CD4-positive, alpha-beta memory T cell (primary cell): Measurements from ENCODE around the gene ARID1B. TPM values are rescaled to one million over a fixed set of nuclear protein-coding genes. Genes with fewer than 3 reads are reported as not detected.

Experiments used
- CTCF ChIA-PET: fragments of 350-600 bp; sonication (Branson Sonifier 250); formaldehyde crosslinking; loops from one replicate; lab custom pipeline; 2021; ENCODE audit warnings: inconsistent platforms; ENCODE audit not compliant: partially characterized antibody; lab: Charles Lee
- POLR2A ChIA-PET: fragments of 350-600 bp; sonication (Branson Sonifier 250); formaldehyde crosslinking; loops from one replicate; lab custom pipeline; 2021; ENCODE audit not compliant: partially characterized antibody; lab: Charles Lee
- DNase-seq, 5 donors: peaks; one replicate each; pipeline versions ENCODE4 v3.0.0 to v3.0.0-alpha.2; 2020 to 2022; ENCODE audit warnings: mixed read lengths in 1 of 5
- H3K27ac ChIP-seq: one replicate; pipeline ENCODE4 v1.7.0; 2013; ENCODE audit warnings: low read depth, low read length
- H3K27me3 ChIP-seq: 2 replicates; pipeline ENCODE4 v1.7.0; 2013; ENCODE audit warnings: mild to moderate bottlenecking, low read length, moderate library complexity; ENCODE audit not compliant: insufficient read depth
- H3K36me3 ChIP-seq: 2 replicates; pipeline ENCODE4 v1.7.0; 2013; ENCODE audit warnings: mild to moderate bottlenecking, low read length, moderate library complexity; ENCODE audit not compliant: insufficient read depth
- H3K4me1 ChIP-seq: 2 replicates; pipeline ENCODE4 v1.7.0; 2013; ENCODE audit warnings: mild to moderate bottlenecking, low read length, moderate library complexity; ENCODE audit not compliant: insufficient read depth
- H3K4me3 ChIP-seq, 2 donors: one replicate each; pipeline ENCODE4 v1.7.0; 2013; ENCODE audit warnings: low read length in 2 of 2, mild to moderate bottlenecking in 1 of 2
- H3K9me3 ChIP-seq, 2 donors: one replicate each; pipeline ENCODE4 v1.7.0; 2013; ENCODE audit warnings: low read length in 2 of 2, control low read depth in 1 of 2; ENCODE audit not compliant: control insufficient read depth in 1 of 2
- H3K27ac Mint-ChIP-seq, 7 donors: one replicate each; pipeline ENCODE4 v1.8.0; 2020 to 2021; ENCODE audit warnings: mixed read lengths in 7 of 7, mild to moderate bottlenecking in 6 of 7, inconsistent platforms in 3 of 7, moderate library complexity in 3 of 7
- H3K27me3 Mint-ChIP-seq, 2 donors: one replicate each; pipeline ENCODE4 v1.8.0; 2020 to 2021; ENCODE audit warnings: mixed read lengths in 2 of 2
- H3K36me3 Mint-ChIP-seq, 2 donors: one replicate each; pipeline ENCODE4 v1.8.0; 2020 to 2021; ENCODE audit warnings: mixed read lengths in 2 of 2, inconsistent platforms in 1 of 2, mild to moderate bottlenecking in 1 of 2
- H3K4me1 Mint-ChIP-seq, 4 donors: one replicate each; pipeline ENCODE4 v1.8.0; 2020 to 2021; ENCODE audit warnings: mixed read lengths in 4 of 4, mild to moderate bottlenecking in 1 of 4
- H3K4me3 Mint-ChIP-seq, 8 donors: one replicate each; pipeline ENCODE4 v1.8.0; 2020 to 2021; ENCODE audit warnings: mixed read lengths in 8 of 8, mild to moderate bottlenecking in 7 of 8, moderate library complexity in 6 of 8, inconsistent platforms in 3 of 8
- H3K9me3 Mint-ChIP-seq, 8 donors: one replicate each; pipeline ENCODE4 v1.8.0; 2020 to 2021; ENCODE audit warnings: mixed read lengths in 8 of 8, mild to moderate bottlenecking in 5 of 8, inconsistent platforms in 3 of 8, moderate library complexity in 1 of 8
- intact Hi-C: fragments of 100-400 bp; cut with micrococcal nuclease; formaldehyde crosslinking; loops from one replicate; pipeline ENCODE4 v1.15.1; 2023
- polyA plus RNA-seq, 2 donors: library from polyadenylated mRNA; unstranded; fragments of 300-500 nt; fragmentation: Illumina TruSeq; gene quantifications; one replicate each; pipeline ENCODE4 v1.2.3, GENCODE V29; 2021
- total RNA-seq, 2 experiments: library from RNA; stranded (reverse); gene quantifications; one replicate each; pipeline ENCODE4 v1.2.3, GENCODE V29; 2021

Gene ARID1B
- total and polyA plus RNA-seq, 4 experiments from 2014 or later = 5.4 to 131 (median 72.4) TPM

- DNase-seq = no peak
- peaks cover 41% of the 10 kb centered on the region for H3K4me1 ChIP-seq
- peaks cover 31 to 59% (median 46%) of the 10 kb centered on the region in 4 donors for H3K4me1 Mint-ChIP-seq
- H3K36me3 ChIP-seq = no peaks in the 10 kb centered on the region
- POLR2A ChIA-PET = no interaction called here
- no peaks in the 10 kb centered on the region for H3K27me3 ChIP-seq
- no peak overlapping the region for H3K27ac ChIP-seq
- H3K4me3 ChIP-seq = no peak overlapping the region
- no peak overlapping the region for H3K4me3 Mint-ChIP-seq
- no peaks in the 10 kb centered on the region for H3K27me3 Mint-ChIP-seq
- CTCF ChIA-PET = interaction anchor here (1.8 kb wide), 1 partner anchor 69 kb away, joined by 4 read pairs; no protein-coding TSS in a partner anchor
- intact Hi-C loops = no loop called here
- no peaks in the 10 kb centered on the region for H3K9me3 ChIP-seq
- H3K27ac Mint-ChIP-seq = peak overlapping the region in 1 of 7 donors; percentile 4
- H3K36me3 Mint-ChIP-seq = peaks cover 4 to 12% of the 10 kb centered on the region in 2 donors
- no peaks in the 10 kb centered on the region for H3K9me3 Mint-ChIP-seq
Observed at GRCh38 chr6:157070403-157071107, 293.4 kb downstream of the ARID1B start.

GRCh38 chr6:157072128-157072527 lies 294.9 kb downstream of the ARID1B start:
- intact Hi-C loops = no loop called here
- no peaks in the 10 kb centered on the region for H3K9me3 Mint-ChIP-seq
- Histone ChIP-seq H3K4me1 (peaks cover 45% of the 10 kb centered on the region), H3K36me3 (no peaks in the 10 kb centered on the region), H3K9me3 (no peaks in the 10 kb centered on the region), H3K4me3 (no peak overlapping the region), H3K27ac (no peak overlapping the region), H3K27me3 (no peaks in the 10 kb centered on the region)
- no peak for DNase-seq
- no peak overlapping the region for H3K4me3 Mint-ChIP-seq
- peaks cover 31 to 62% (median 48%) of the 10 kb centered on the region in 4 donors for H3K4me1 Mint-ChIP-seq
- H3K27ac Mint-ChIP-seq = peak overlapping the region in 2 of 7 donors; percentile 36 to 57
- CTCF ChIA-PET = no interaction called here
- POLR2A ChIA-PET = no interaction called here
- peaks cover 7 to 13% of the 10 kb centered on the region in 2 donors for H3K36me3 Mint-ChIP-seq
- no peaks in the 10 kb centered on the region for H3K27me3 Mint-ChIP-seq

- Mint-ChIP-seq H3K9me3 (no peaks in the 10 kb centered on the region), H3K4me1 (peaks cover 27 to 55% (median 42%) of the 10 kb centered on the region in 4 donors), H3K27me3 (no peaks in the 10 kb centered on the region), H3K36me3 (peaks cover 7 to 13% of the 10 kb centered on the region in 2 donors), H3K4me3 (no peak overlapping the region), H3K27ac (peak overlapping the region in 1 of 7 donors; percentile 43)
- Histone ChIP-seq H3K27ac (no peak overlapping the region), H3K27me3 (no peaks in the 10 kb centered on the region), H3K36me3 (no peaks in the 10 kb centered on the region), H3K4me3 (no peak overlapping the region), H3K9me3 (no peaks in the 10 kb centered on the region), H3K4me1 (peaks cover 31% of the 10 kb centered on the region)
- no peak for DNase-seq
- CTCF ChIA-PET = no interaction called here
- POLR2A ChIA-PET = no interaction called here
- intact Hi-C loops = no loop called here
Observed at GRCh38 chr6:157073596-157073995, 296.4 kb downstream of the ARID1B start.

- Mint-ChIP-seq H3K9me3 (no peaks in the 10 kb centered on the region), H3K4me1 (peaks cover 26 to 51% (median 37%) of the 10 kb centered on the region in 4 donors), H3K27me3 (no peaks in the 10 kb centered on the region), H3K27ac (no peak overlapping the region), H3K4me3 (no peak overlapping the region), H3K36me3 (peaks cover 7 to 13% of the 10 kb centered on the region in 2 donors)
- H3K36me3 ChIP-seq = no peaks in the 10 kb centered on the region
- DNase-seq = no peak
- H3K4me1 ChIP-seq = peaks cover 19% of the 10 kb centered on the region
- ChIA-PET CTCF (no interaction called here), POLR2A (interaction anchor here (1.1 to 1.2 kb wide), 2 partner anchors 11 to 54 kb away, joined by 3 to 4 read pairs; no protein-coding TSS in a partner anchor)
- no peaks in the 10 kb centered on the region for H3K27me3 ChIP-seq
- intact Hi-C loops = no loop called here
- no peak overlapping the region for H3K27ac ChIP-seq
- H3K9me3 ChIP-seq = no peaks in the 10 kb centered on the region
- no peak overlapping the region for H3K4me3 ChIP-seq
Observed at GRCh38 chr6:157074969-157075368, 297.8 kb downstream of the ARID1B start.

- no peak overlapping the region for H3K27ac ChIP-seq
Observed at GRCh38 chr6:157075549-157076450, 298.6 kb downstream of the ARID1B start.

GRCh38 chr6:157076451-157076822 lies 299.3 kb downstream of the ARID1B start:
- Histone ChIP-seq H3K4me1 (peaks cover 19% of the 10 kb centered on the region), H3K27me3 (no peaks in the 10 kb centered on the region), H3K36me3 (no peaks in the 10 kb centered on the region), H3K27ac (no peak overlapping the region), H3K4me3 (no peak overlapping the region), H3K9me3 (no peaks in the 10 kb centered on the region)
- Mint-ChIP-seq H3K4me3 (peak overlapping the region in 3 of 8 donors; percentile 63 to 83 (median 79)), H3K27ac (peak overlapping the region in 1 of 7 donors; percentile 36), H3K4me1 (peaks cover 27 to 47% (median 40%) of the 10 kb centered on the region in 4 donors), H3K27me3 (no peaks in the 10 kb centered on the region), H3K9me3 (no peaks in the 10 kb centered on the region), H3K36me3 (peaks cover 7 to 13% of the 10 kb centered on the region in 2 donors)
- CTCF ChIA-PET = no interaction called here
- intact Hi-C loops = no loop called here
- POLR2A ChIA-PET = no interaction called here
- DNase-seq = no peak

More at GRCh38 chr6:157075549-157076450, 298.6 kb downstream of the ARID1B start:
- H3K27ac Mint-ChIP-seq = peak overlapping the region in 5 of 7 donors; percentile 1 to 82 (median 70)
- peak in 1 of 5 donors; percentile 44 for DNase-seq
- H3K4me1 Mint-ChIP-seq = peaks cover 28 to 46% (median 40%) of the 10 kb centered on the region in 4 donors
- H3K36me3 Mint-ChIP-seq = peaks cover 7 to 13% of the 10 kb centered on the region in 2 donors
- H3K27me3 ChIP-seq = no peaks in the 10 kb centered on the region
- H3K4me1 ChIP-seq = peaks cover 19% of the 10 kb centered on the region
- no peaks in the 10 kb centered on the region for H3K9me3 Mint-ChIP-seq
- peak overlapping the region; percentile 63 to 83 (median 77) for H3K4me3 Mint-ChIP-seq
- ChIA-PET CTCF (no interaction called here), POLR2A (interaction anchor here (0.5 to 1.2 kb wide), 2 partner anchors 55 to 586 kb away, joined by 3 to 4 read pairs; no protein-coding TSS in a partner anchor)
- H3K9me3 ChIP-seq = no peaks in the 10 kb centered on the region
- no peaks in the 10 kb centered on the region for H3K36me3 ChIP-seq
- intact Hi-C loops = no loop called here
- H3K4me3 ChIP-seq = peak overlapping the region in 1 of 2 donors; percentile 41
- no peaks in the 10 kb centered on the region for H3K27me3 Mint-ChIP-seq

GRCh38 chr6:157077251-157077650 lies 300.1 kb downstream of the ARID1B start:
- ChIA-PET POLR2A (no interaction called here), CTCF (no interaction called here)
- no peak for DNase-seq
- Histone ChIP-seq H3K4me3 (no peak overlapping the region), H3K27ac (no peak overlapping the region), H3K36me3 (no peaks in the 10 kb centered on the region), H3K9me3 (no peaks in the 10 kb centered on the region), H3K4me1 (peaks cover 19% of the 10 kb centered on the region), H3K27me3 (no peaks in the 10 kb centered on the region)
- Mint-ChIP-seq H3K9me3 (no peaks in the 10 kb centered on the region), H3K4me3 (peak overlapping the region in 2 of 8 donors; percentile 2 to 52), H3K36me3 (peaks cover 7 to 13% of the 10 kb centered on the region in 2 donors), H3K4me1 (peaks cover 32 to 52% (median 44%) of the 10 kb centered on the region in 4 donors), H3K27me3 (no peaks in the 10 kb centered on the region), H3K27ac (peak overlapping the region in 2 of 7 donors; percentile 43 to 65)
- intact Hi-C loops = no loop called here
